Measurements from ENCODE around the gene SPRR5. TPM values are rescaled to one million over a fixed set of nuclear protein-coding genes. Genes with fewer than 3 reads are reported as not detected.

The SPRR5 gene
- total and polyA plus RNA-seq, 2 donors (not counting 3 experiments of a cell fraction or from before 2014, with no cell fraction given): not detected

DNA sequence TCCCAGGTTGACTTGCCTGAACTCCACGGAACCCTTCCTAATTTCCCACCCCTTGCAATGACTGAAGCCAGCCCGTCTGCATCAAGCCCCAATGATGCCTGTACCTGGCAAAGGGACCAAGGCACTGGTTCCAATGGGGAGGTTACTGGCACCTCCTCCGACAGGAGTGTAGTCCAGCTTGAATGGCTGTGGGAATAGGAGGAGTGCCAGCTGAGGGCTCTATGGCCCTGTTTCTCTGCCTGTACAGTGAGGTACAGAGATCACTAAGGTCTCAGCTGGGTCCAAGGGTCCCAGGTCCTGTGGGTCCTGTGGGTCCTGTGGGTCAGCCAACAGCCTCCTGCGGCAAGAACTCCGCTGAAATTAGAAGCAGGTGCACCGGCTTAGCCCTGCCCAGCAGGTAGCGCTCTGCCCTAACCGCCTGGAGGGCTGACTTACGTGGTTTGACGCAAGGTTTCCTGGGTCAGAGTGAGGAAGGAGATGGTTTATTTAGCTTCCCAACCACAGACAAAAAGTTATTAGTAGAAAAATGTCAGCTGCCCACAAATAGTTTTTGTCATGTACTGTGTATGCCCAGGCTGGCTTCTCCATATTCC is 13.5 kb downstream of the SPRR5 start:
- ChIA-PET POLR2A (no interaction called here), CTCF (no interaction called here)
- Histone ChIP-seq H4K20me1 (replicated peaks; ENCODE audit: control insufficient read depth, extremely low read depth, insufficient read depth, low read length) (no peaks in the 10 kb centered on the region), H3K27me3 (ENCODE audit: control insufficient read depth in 2 of 2, insufficient read depth in 2 of 2, low read length in 2 of 2) (no peaks in the 10 kb centered on the region), H3K4me1 (ENCODE audit: control insufficient read depth, extremely low read depth, insufficient read depth, low read length) (no peaks in the 10 kb centered on the region), H3K9me3 (replicated peaks; ENCODE audit: control insufficient read depth, insufficient read depth, low read length) (no peaks in the 10 kb centered on the region), H3K9me1 (replicated peaks; ENCODE audit: control insufficient read depth, extremely low read depth, insufficient read depth, low read length) (no peaks in the 10 kb centered on the region), H3K27ac (ENCODE audit: insufficient read depth, low read depth, low read length) (no peak overlapping the region), H3K79me2 (ENCODE audit: control insufficient read depth, insufficient read depth, low read length) (no peaks in the 10 kb centered on the region), H3K9ac (replicated peaks; ENCODE audit: extremely low read depth, insufficient read depth, low read length) (no peak overlapping the region), H3K4me2 (ENCODE audit: insufficient read depth, low read length) (no peak overlapping the region), H2AFZ (ENCODE audit: low read depth, low read length) (no peak overlapping the region), H3K36me3 (ENCODE audit: control insufficient read depth in 2 of 2, extremely low read depth in 1 of 2, insufficient read depth in 2 of 2, low read length in 2 of 2) (no peaks in the 10 kb centered on the region), H3K4me3 (replicated peaks in 1 of 3; ENCODE audit: insufficient read depth in 1 of 3, low read depth in 1 of 3, low read length in 3 of 3) (no peak overlapping the region)
- dilution Hi-C loops (cut with MboI; ENCODE audit: extremely low pct_ligation_motif_present, low sequenced_read_pairs): no loop called here
- no peak for TF ChIP-seq POLR2A (IDR thresholded peaks at IDR 0.05; ENCODE audit: low read depth, low read length)
- TF ChIP-seq FOS (IDR thresholded peaks at IDR 0.05; ENCODE audit: borderline replicate concordance, insufficient read depth, low read length): no peak
- TF ChIP-seq, protein P1, sequence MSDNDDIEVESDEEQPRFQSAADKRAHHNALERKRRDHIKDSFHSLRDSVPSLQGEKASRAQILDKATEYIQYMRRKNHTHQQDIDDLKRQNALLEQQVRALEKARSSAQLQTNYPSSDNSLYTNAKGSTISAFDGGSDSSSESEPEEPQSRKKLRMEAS (IDR thresholded peaks at IDR 0.05; ENCODE audit: insufficient read depth, insufficient read length): no peak
- no peak for TF ChIP-seq EZH2 (IDR thresholded peaks at IDR 0.05; ENCODE audit: borderline replicate concordance, low read depth, low read length, severe bottlenecking)
- TF ChIP-seq GATA2 (IDR thresholded peaks at IDR 0.05; ENCODE audit: insufficient read depth, insufficient read length, low read depth, low read length): no peak
- TF ChIP-seq POLR2AphosphoS5 (IDR thresholded peaks at IDR 0.05; ENCODE audit: insufficient read depth, low read depth, low read length): no peak
- no peak for TF ChIP-seq JUN (IDR thresholded peaks at IDR 0.05; ENCODE audit: borderline replicate concordance, insufficient read depth, insufficient read length, low read depth)
- no peak for TF ChIP-seq MYC (IDR thresholded peaks at IDR 0.05; ENCODE audit: low read depth, low read length)
- TF ChIP-seq, protein P2, sequence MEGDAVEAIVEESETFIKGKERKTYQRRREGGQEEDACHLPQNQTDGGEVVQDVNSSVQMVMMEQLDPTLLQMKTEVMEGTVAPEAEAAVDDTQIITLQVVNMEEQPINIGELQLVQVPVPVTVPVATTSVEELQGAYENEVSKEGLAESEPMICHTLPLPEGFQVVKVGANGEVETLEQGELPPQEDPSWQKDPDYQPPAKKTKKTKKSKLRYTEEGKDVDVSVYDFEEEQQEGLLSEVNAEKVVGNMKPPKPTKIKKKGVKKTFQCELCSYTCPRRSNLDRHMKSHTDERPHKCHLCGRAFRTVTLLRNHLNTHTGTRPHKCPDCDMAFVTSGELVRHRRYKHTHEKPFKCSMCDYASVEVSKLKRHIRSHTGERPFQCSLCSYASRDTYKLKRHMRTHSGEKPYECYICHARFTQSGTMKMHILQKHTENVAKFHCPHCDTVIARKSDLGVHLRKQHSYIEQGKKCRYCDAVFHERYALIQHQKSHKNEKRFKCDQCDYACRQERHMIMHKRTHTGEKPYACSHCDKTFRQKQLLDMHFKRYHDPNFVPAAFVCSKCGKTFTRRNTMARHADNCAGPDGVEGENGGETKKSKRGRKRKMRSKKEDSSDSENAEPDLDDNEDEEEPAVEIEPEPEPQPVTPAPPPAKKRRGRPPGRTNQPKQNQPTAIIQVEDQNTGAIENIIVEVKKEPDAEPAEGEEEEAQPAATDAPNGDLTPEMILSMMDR (IDR thresholded peaks at IDR 0.05; ENCODE audit: extremely low read depth in 1 of 2, insufficient read depth in 1 of 2, low read depth in 1 of 2, low read length in 2 of 2): no peak
- FAIRE-seq (no peak), DNase-seq (ENCODE audit: low read depth, low spot score) (no peak)
- intact Hi-C loops (cut with micrococcal nuclease): no loop called here
- BruUV-seq (replicated peaks): no TSS peak

All from endothelial cell of umbilical vein (primary cell).